Frontal cortex (tissue), 4 donors: ENCODE results near the gene EHHADH. TPM values are rescaled to one million over a fixed set of nuclear protein-coding genes. Genes with fewer than 3 reads are reported as not detected.

ENCODE experiments used
- DNase-seq, 2 donors: peaks; one replicate each; pipeline ENCODE4 v3.0.0; 2012; ENCODE audit warnings: low spot score in 2 of 2
- FAIRE-seq: peaks from 2 replicates; lab custom pipeline; 2012; peaks lifted over from hg19 to GRCh38; lab: Jason Lieb, UNC
- small RNA-seq: library from RNA; depleted of rRNA; stranded (forward); fragments of <200 nt; gene quantifications from one replicate; pipeline ENCODE3, GENCODE V24; 2014
- total RNA-seq: library from RNA; depleted of rRNA; stranded (reverse); fragments of >200 nt; gene quantifications from one replicate; pipeline ENCODE4 v1.2.3, GENCODE V29; 2014
- donor health status: control.
- donor health status: control.
- donor health status: control.

Gene EHHADH
- total RNA-seq, 1 donor from 2014 or later, result 1.2 TPM

GRCh38 chr3:185152410-185153170 lies 101.3 kb downstream of the EHHADH start, which contains the start of gene C3orf70:
TSS of gene C3orf70 (minus strand) at chr3:185153060. CDS start at chr3:185152823, 237 bp downstream.
- FAIRE-seq, result no peak
- peak; percentile 80 to 82 for DNase-seq

DNA sequence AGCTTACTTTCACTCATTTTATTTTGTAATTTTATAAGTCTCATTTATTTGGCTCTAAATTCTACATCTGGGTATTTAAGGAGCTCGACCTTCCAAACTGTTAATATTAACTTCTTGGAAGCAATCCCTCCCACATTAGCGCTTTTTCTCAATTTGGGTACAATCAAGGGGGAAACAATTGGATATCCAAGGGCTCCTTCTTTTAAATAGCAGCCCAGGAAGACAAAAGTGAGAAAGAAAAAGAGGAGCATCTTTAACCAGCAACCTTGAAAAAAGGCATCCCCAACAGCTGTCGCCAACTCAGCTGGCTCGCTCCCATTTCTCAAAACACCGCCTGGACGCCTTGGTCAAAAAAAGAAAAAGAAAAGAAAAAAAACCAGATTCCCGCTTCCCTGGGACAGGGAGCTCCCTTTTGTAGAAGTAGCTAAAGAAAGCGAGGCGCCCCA lies 101.9 kb downstream of the EHHADH start:
- FAIRE-seq (no peak), DNase-seq (peak in 1 of 2 donors; percentile 20)

- FAIRE-seq (no peak), DNase-seq (no peak)
These were observed 102.5 kb downstream of the EHHADH start for GRCh38 chr3:185151101-185151963.

GRCh38 chr3:185150561-185150960 lies 103.3 kb downstream of the EHHADH start:
- DNase-seq, result no peak
- no peak for FAIRE-seq

DNA sequence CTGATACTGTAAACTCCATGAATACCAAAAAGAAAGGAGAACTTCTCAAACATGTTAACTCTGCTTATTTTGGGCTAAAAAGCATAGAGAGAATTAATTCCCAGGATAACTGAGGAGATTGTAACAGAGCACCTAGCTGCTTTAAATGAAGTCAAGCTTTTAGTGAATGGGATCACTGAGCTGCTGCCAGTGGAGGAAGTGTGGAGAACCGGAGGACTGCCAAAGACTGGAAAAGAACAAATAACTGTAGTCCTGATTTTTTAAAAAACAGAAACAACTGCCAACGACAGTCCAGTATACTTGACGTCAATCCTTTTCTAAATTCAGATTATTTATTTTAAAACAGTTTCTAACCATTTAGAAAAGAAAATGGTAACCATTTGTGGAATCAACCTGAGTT lies 104.3 kb downstream of the EHHADH start:
- DNase-seq, result peak in 1 of 2 donors; percentile 20
- no peak for FAIRE-seq

DNA sequence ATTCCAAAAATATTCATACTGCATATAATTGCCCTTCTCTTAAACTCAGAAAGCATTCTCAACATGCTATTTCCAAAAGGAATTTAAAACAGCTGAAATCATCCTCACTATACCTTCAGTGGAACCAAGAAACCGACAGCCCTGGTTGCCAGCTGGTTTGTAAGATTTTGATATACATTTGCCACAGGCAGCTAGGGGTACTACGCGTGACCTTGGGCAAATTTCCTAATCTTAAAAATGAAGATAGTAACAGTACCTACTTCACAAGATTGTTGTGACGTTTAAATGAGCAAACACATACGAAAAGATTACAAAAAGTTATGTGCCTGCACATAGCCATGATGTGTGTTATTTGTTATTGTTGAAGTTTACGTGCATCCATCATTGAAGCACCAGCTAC lies 108.3 kb downstream of the EHHADH start:
- FAIRE-seq, result no peak
- DNase-seq, result no peak

DNA sequence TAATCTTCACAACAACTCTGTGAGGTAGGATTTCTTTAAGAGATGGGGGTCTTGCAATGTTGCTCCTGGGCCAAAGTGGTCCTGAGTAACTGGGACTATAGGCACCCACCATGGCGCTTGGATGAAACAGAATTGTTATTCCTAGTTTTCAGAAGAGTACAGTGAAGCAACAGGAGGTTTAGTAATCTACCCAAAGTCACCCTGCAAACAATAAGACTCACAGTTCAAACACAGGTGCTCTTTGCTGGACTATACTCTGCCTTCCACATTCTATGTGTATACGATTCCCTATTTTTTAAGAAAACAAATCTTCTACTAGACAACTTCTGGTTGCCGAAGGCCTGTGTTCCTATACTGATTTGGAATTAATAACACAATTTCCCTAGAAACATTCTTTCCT lies 109.1 kb downstream of the EHHADH start:
- no peak for FAIRE-seq
- DNase-seq, result no peak

Small RNAs within 50 kb of the gene (small RNA-seq; reads per million reads assigned to genes)
- not detected for gene MIR5588

Other genes with a start within 250 kb of the EHHADH start
- gene C3orf70, start 101.0 kb downstream of the EHHADH start, total RNA-seq, result 30.6 TPM
- gene MAP3K13, start 109.1 kb upstream of the EHHADH start, total RNA-seq, result 45.7 TPM
- gene TMEM41A, start 245.0 kb upstream of the EHHADH start, total RNA-seq, result 10.2 TPM